Activated effector memory CD4-positive, alpha-beta T cell treated with anti-CD3 and anti-CD28 coated beads, Interleukin-2, amount 50 U/mL, for 16 hours (primary cell): Measurements from ENCODE around the gene PRDX1.
A peak's percentile ranks its signal among the peaks of the same experiment; 100 is the strongest.

Source experiments
- DNase-seq: peaks from one replicate; pipeline ENCODE4 v3.0.0-alpha.2; 2020

The PRDX1 gene

DNA sequence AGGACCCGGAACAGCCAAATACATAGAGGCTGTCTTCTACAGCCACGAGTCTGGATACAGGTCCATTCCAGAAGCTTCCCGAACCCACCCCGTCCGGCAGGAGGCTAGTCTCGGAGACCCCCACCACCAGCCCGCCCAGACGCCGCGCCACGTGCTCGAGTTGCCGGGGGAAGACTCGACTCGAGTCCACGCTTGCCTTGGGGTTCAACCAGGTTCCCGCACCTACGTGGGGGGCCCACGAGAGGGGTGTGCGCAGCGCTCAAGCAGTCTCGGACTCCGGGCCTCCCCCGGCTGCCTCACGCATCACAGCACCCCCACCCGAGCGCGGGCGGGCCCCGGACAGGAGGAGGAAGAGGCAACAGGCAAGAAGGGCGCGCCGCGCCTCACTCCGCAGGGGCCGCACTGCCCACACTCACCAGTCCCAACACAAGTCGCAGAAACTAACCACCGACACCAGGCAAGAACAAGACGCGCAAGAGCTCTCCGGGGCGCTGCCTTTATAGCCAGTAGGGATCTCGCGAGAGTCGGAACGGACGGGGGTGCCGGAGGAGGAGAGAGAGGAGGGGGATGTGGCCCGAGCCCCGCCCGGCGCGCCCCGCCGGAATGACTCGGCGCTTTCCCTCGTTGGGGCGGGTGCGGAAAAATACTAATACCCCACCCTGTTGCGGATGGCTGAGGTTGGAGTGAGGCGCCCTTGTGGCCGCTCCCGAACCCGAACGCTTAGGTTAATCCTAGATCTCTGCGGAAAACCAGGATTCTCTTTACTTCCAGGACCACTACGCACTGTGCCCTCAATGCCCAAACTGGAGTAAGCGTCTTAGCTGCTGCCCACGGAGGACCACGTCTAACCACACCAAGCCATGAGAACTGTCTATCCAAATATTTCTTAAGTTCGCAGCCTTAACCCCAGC, at the start of gene PRDX1:
Gene PRDX1 (minus strand): TSS at position 472 of the 911 bp plus-strand sequence. CDS start 2,841 bp downstream, outside the sequence.
- peak; percentile 98 for DNase-seq

GRCh38 chr1:45570631-45571030, 48.9 kb upstream of the PRDX1 start:
- no peak for DNase-seq

DNA sequence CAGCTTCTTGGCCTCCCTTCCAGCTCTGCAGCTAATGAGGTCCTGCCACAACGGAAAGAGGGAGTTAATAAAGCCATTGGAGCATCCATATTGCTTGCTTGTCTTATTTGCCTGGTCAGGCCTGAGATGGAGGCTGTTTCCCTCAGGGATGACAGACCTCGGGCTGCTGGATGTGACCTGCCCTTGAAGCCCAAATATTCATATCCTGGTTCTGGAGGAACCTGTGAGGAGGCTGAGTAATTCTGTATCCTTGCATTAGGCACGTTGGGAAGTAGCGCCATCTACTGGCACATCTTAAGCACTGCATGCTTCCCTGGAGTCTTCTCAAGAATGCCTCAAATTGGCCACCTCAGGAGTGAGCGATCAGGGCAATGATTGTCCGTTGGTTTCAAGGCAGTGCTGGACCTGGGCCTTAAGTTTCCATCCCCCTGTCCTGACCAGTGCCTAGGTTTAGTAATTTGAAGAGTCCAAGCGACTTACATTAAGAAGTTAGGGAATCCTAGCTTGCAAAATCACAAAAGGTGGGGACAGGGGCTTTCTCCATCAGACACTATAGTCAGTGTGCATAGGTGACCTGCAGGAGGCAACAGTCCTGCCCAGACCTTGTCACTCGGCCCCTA, 48.4 kb upstream of the PRDX1 start:
- DNase-seq, result peak; percentile 88

- no peak for DNase-seq
These were observed 47.9 kb upstream of the PRDX1 start for GRCh38 chr1:45569571-45569961.

DNA sequence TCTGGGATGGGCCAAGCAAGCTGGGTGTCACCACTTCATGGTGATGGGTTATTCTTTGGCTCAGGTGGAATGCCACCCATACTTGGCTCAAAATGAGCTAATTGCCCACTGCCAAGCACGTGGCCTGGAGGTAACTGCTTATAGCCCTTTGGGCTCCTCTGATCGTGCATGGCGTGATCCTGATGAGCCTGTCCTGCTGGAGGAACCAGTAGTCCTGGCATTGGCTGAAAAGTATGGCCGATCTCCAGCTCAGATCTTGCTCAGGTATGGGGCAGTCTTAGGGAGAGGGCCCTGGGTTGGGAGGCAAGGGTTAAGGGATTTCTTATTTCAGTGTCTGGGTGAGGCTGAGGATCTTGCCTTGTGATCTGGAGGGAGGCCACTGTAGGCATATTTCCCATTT, 46.7 kb upstream of the PRDX1 start:
- DNase-seq, result no peak

DNA sequence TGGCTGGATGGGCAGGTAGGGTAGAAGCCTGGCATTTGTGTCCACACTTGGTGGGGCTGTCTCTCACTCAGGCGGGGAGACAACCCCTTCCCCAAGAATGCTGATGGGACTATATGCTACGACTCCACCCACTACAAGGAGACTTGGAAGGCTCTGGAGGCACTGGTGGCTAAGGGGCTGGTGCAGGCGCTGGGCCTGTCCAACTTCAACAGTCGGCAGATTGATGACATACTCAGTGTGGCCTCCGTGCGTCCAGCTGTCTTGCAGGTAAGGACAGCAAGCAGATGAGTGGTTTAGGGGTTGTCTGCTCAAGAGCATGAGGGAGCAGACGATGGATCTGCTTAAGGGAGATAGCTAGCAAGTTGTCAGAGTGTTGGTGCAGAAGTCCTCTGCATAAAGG, 46.2 kb upstream of the PRDX1 start:
- no peak for DNase-seq

- no peak for DNase-seq
These were observed 45.0 kb upstream of the PRDX1 start for GRCh38 chr1:45566722-45567121.

DNA sequence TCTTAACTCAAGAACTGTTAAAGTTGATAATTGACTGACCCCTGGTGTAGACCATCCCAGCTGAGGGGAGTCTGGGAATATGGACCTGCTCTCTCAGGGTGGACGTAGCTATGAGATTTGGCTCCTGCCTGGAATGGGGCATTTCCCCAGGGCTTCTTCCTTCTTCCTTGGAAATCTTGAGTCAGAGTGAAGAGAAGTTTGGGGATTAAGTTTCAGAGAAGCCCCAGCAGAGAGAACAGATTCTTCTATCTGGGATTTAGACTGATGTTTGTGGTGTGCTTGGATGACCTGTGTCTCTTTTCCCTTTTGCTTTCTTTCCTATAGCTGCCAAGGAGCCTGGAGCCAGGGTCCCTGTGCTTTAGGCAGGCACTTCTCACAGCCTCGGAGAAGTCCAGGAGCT, 42.2 kb upstream of the PRDX1 start:
- no peak for DNase-seq

- DNase-seq, result no peak
These were observed 35.8 kb upstream of the PRDX1 start for GRCh38 chr1:45557422-45557944.

DNA sequence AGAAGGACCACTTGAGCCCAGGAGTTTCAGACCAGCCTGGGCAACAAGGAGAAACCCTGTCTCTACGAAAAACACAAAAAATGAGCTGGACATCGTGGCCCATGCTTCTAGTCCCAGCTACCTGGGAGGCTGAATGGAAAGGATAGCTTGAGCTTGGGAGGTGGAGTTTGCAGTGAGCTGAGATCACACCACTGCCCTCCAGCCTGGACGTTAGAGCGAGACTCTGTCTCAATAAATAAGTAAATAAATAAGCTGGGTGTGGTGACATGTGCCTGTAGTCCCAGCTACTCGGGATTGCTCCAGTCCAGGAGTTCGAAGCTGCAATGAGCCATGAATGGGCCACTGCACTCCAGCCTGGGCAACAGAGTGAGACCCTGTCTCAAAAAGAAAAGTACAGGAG, 32.5 kb upstream of the PRDX1 start:
- DNase-seq, result no peak

DNA sequence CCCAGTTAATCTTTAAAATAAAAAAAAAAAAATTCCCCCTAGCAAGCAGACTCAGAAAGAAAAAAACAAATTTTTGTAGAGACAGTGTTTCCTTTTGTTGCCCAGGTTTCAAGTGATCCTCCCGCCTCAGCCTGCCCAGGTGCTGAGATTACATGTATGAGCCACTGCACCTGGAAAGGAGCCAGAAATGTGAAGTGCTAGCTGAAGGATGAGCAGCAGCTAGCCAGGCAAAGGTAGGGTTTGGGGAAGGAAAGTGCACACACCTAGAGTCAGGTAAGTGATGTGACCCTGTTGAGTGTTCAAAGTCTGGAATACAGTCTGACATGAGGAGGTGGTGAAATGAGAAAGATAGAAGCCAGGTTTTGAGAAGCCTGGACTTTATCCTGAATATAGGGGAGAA, 30.6 kb upstream of the PRDX1 start:
- DNase-seq, result no peak

DNA sequence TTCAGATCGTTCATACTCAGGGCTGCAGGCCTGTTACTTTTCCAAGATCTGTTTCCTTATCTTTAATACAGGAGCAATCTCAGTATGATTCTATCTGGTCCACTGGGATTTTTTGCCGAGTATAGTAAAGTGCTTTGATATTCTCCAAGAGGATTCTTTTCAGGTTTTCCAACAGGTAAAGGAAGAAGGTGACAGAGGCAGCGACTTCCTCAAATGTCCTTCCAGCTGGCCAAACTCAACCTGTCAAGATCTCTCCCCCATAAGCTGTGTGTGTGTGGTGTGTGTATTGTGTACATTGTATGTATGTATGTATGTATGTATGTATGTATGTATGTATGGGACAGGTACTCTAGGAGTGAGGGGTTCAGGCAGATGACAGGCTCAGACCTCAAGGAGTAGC, 30.0 kb upstream of the PRDX1 start:
- DNase-seq, result no peak

DNA sequence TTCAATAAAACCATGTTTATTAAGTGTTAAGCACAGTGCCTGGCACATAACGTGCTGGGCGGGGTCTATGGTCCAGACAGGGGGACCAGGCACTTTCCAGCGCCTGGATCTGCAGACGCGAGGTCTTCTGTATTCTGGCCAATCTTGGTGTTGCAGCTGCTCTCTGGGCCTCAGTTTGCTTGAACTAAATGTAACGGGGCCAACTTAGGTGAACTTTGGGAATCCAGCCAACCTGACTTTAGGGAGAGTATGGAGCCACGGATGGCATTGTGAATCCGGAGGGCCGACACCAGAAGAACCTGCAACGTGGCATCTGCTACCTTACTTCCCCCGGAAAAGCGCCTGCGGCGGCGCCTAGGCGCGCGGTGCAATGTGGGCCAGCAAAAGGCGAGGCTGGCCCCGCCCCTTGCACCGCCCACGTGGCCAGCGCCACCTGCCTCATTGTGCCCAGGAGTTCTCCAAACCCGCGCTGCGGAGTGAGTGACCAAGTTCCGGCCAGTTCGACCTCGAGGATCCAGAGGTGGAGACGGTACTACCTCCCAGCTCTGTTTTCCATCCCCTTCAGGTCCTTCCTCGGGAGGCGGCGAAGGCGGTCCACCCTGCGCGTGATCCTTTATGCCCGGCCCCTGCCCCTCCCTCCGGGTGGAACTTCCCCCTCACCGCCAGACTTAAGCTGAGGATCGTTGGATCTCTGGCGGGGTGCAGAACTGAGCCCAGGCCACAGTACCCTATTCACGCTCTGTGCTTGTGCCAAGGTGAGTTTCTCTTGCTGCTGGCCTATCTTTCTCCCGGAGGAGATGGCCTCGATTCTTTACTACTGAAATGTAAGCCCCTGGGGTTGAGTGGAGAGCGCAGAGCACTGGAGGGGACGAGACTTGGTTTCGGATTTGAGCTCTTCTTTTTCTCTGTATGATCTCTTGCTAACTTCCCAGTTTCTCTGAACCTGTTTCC, 29.0 kb upstream of the PRDX1 start, which contains the start of gene AKR1A1:
Gene AKR1A1 (plus strand): TSS at position 426 of the 951 bp plus-strand sequence. CDS start 10,969 bp downstream, outside the sequence.
- DNase-seq, result peak; percentile 95

DNA sequence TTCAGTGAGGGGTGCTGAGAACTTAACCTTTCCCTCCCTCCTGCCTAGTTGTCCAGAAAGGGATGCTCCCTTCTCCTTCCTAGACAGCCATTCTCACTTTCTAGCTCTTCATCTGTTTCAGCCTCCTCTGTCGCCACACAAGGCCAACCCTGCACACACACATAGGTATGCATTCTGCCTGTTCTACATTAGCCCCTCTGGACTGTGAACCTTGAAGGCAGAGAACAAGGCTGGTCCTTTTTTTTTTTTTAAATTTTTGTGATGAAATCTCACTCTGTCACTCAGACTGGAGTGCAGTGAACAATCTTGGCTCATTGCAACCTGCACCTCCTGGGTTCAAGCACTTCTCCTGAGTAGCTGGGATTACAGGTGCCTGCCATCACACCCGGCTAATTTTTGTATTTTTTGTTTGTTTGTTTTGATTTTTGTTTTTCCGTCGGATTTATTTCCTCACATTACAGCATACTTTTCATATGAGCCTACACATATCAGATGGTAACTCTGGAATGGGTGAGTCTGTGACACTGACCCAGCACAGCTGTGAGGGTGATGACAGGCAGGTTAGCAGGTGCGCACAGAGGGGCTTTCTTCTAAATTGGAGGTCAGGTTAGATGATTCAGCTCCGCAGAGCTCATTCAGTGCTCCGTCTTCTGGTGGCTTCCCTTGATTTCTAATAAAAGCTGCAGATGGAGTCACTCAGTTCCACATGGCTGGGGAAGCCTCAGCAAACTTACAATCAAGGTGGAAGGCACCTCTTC, 24.0 kb upstream of the PRDX1 start:
- DNase-seq, result no peak

DNA sequence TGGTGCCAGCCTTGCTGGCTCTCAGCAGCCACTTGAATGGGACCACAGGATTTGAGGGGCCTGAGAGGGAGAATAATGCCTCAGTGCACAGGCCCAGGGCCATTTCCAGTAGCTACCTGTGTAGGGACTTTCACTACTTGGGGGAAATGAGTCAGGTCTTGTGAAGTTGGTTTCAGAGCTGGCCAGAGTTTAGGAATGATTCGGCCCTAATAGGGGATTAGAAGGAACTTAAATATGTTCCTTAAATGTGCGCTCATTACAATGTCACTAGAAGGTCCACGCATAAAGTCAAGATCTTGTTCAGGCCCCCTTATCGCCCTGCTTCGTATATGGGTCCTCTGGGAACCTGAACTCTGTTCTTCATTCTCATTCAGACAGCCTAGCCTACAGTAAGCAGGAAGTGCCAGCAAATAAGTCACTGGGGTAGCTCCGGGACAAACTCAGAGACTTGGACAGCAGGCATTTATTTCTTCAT, 23.4 kb upstream of the PRDX1 start:
- no peak for DNase-seq

GRCh38 chr1:45544530-45544929, 22.8 kb upstream of the PRDX1 start:
- no peak for DNase-seq

DNA sequence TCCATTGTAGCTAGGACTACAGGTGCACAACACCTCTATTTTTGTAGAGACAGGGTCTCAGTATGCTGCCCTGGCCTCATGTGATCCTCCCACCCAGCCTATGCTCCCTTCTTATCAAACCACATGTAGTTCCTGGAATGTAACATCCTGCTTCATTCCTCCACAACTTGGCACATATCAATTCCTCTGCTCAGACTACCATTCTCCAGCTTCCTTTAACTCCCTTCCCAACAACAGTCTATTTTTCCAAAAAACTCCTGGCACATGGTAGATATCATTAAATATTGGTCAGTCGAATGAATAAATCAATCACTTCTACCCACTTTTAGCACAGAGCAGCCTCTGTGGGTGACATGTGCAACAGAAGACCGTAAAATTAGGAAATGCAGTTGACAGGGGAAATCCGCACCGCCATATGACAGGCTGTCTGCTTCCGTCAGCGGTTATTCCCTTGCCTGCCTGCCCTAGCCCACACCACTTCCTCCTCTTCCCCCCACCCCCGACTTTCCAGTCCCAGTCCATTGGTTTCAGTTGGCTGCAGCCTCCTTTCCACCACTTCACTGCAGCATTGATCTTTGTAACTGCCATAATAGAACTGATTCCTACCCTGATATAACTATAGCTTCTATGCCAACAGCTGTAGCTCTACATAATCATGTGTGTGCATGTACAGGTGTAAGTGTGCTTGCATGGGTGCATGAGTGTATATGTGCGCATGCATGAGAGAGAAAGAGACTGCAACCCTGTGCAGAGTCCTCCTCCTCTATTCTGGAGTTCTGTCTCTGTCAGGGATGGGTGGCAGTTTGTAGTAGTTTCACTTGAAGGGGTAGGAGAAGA, 22.1 kb upstream of the PRDX1 start:
- DNase-seq, result peak; percentile 90

GRCh38 chr1:45542591-45542990, 20.9 kb upstream of the PRDX1 start:
- no peak for DNase-seq

- DNase-seq, result no peak
These were observed 19.5 kb upstream of the PRDX1 start for GRCh38 chr1:45541193-45541592.

DNA sequence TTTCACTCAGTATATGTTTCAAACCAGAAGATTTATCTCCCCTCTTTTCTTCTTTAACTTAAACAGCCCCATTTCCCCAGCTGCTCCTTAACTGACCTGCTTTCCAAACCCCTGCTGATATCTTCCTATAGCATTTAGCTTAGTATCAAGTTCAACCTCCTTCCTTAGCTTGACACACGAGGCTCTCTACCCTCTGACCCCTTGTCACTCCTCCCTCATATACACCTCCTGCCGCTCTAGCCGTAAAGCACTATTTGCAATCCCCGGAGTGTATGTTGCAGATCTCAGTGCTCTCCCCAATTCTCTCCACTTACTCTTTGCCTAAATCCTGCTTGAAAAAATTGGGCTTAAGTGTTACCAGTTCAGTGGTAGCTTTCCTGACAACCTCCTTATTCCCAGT, 15.2 kb upstream of the PRDX1 start:
- no peak for DNase-seq
